Prostate gland (tissue), 2 donors: Measurements from ENCODE around the gene CSMD2.

Experiments
- CTCF ChIP-seq, 4 experiments: fragments of 200-600 bp in 2 of 4; fragments of 450-650 bp in 2 of 4; sonication (generic) in 2 of 4; IDR thresholded peaks; 1 replicate in 3 of 4; 2 replicates in 1 of 4; pipeline ENCODE4 v1.5.1; 2016 to 2019; ENCODE audit warnings: antibody characterized with exemption in 4 of 4, mild to moderate bottlenecking in 2 of 4, moderate library complexity in 2 of 4
- POLR2AphosphoS5 ChIP-seq: sonication (generic); formaldehyde crosslinking; IDR thresholded peaks from one replicate; pipeline ENCODE4 v1.6.1; 2017; ENCODE audit warnings: antibody characterized with exemption

GRCh38 chr1:33562563-33562962, 602.5 kb downstream of the CSMD2 start:
- no peak for TF ChIP-seq CTCF (IDR thresholded peaks at IDR 0.05)
- no peak for TF ChIP-seq POLR2AphosphoS5
